ENCODE data around the gene SEMA3A.

SEMA3A gene

DNA sequence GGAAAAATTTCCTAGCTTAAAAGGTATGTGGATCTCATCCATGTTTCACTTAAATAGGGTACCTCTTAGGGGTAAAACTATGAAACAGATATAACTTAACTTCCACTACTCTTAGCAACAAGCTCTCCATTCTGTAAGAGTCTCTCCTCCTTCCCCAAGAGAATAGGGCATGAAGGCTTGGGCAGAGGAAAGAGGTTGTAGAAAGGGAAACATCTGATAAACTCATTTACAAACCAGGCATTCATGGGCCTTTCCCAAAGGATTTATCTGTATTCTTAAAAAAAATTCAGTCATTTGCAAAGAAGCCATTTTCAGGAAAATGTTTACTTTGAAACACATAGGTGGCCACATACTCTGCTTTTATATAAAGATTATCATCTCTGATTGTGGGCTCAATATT lies 82.7 kb downstream of the SEMA3A start:
- DNase-seq: no peak

GRCh38 chr7:84110400-84110799 lies 84.2 kb downstream of the SEMA3A start:
- no peak for DNase-seq

DNA sequence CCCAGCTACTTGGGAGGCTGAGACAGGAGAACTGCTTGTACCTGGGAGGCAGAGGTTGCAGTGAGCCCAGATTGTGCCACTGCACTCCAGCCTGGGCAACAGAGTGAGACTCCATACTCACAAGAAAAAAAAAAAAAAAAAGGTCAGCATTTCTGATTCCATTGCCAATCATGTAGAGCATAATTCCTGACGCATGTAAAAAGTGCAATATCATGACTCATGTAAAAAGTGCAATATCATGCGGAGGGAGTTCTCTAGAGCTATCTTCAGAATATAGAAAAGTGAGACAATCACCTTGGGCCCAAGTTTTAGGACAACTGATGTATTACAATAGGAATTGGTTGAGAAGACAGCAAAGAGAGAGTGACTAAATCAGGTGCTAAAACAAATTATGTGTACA lies 85.8 kb downstream of the SEMA3A start:
- no peak for DNase-seq

GRCh38 chr7:84108119-84108518 lies 86.5 kb downstream of the SEMA3A start:
- DNase-seq: no peak

DNA sequence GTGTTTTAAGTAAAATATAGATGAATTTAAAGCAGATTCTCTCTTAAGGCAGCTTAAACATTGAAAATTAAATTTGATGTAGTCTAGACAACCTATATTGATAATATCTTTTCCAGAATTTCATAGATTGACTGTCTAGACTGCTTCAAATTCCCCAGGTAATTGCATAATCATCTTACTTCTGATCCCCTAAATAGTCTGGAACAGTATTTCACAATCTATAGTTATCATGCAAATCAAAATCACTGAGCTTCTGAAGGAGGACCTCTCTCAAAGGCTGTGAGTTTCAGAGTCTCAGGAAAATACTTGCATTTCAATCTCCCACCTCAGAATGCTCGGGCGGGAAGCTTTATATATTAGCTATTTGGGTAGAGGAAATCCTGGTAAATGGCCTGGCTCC lies 87.3 kb downstream of the SEMA3A start:
- no peak for DNase-seq

GRCh38 chr7:84106291-84106690 lies 88.3 kb downstream of the SEMA3A start:
- no peak for DNase-seq

DNA sequence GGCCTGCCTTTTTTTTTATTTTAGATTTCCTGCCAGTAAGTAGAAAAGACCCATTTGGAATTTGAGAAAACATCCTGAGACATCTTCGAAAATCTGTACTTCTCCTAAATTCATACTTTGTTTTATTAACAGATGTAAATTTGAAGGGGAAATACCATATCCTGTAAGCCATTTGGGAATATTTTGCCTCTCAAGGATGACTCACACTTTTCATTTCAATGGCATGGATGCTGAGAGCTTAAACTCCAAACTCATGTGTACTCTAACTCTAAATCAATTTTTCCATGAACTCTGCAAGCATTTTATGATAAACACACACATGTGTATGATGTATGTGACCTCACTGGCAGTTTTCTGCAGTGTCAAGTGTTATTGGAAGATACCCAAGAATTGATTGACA lies 89.0 kb downstream of the SEMA3A start:
- DNase-seq: no peak

- no peak for DNase-seq
Measured at GRCh38 chr7:84104826-84105225, 89.8 kb downstream of the SEMA3A start.

- no peak for DNase-seq
Measured at GRCh38 chr7:84102213-84102612, 92.4 kb downstream of the SEMA3A start.

DNA sequence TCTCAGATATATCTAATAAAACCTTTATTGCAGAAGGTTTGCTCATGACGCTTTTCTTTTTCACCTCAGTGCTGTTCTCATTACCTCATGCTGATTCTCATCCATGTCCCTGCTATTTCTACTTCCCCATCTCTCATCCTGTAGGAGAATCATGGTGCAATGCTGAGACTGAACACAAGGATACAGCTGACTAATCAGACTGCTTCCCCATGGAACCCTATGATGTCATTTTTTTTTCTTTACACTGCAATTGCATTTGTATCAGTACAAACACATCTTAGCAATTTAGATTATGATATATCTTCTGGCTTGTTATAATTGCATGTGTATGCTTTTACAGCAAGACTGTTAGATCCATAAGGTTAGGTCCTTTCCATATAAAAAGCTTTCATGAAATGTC lies 93.7 kb downstream of the SEMA3A start:
- no peak for DNase-seq

DNA sequence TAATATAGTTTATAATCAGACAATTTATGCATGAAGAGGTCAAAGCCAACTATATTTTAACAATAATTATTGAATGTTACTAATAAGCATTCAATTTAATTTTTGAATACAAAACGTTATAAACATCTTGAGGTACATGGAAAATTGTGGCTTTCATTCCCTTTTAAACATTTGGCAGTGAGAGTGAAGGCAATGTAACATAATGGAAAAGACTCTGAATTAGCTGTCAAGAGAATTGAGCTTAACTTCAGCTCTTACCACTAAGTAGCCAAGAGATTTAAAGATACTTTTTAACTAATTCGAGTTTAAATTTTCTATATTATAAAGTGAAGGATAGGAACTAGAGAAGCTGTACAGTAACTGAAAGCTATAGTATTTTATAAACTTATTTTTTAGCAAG lies 98.6 kb downstream of the SEMA3A start:
- DNase-seq: no peak

DNA sequence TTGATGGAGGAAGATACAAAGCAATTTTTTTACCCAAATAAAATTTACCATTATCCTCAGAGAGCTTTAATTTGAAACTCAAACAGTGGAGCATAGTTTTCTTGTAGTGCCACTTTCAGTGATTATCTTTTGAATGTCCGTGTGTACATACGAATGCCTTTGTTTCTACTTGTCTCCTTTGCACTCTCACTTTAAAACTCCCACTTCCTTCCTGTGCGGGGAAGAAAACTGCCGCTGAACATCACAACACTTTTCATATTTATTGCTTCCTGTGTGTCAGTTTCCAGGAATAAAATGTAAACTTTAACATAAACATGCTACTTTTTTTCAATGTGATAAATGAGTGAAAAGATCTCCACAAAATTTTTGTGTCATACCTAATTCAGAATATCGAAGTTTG lies 102.4 kb downstream of the SEMA3A start:
- no peak for DNase-seq

DNA sequence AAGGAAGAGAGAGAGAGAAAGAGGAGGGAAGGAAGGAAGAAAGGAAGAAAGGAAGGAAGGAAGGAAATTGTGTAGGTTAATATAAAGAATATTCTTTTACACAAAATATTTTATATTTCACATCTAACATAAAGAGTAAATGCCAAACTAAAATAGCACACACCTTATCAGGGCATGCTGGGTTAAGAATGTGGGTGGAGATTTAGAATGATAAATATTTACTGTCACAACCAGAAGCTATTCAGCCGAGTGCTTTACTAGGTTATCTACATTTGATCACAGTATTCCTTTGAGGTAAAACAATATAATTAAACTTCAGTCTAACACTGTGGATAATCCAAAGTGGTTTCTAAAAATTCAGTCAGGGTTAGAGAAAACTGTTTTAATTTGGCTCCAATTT lies 103.3 kb downstream of the SEMA3A start:
- no peak for DNase-seq

DNA sequence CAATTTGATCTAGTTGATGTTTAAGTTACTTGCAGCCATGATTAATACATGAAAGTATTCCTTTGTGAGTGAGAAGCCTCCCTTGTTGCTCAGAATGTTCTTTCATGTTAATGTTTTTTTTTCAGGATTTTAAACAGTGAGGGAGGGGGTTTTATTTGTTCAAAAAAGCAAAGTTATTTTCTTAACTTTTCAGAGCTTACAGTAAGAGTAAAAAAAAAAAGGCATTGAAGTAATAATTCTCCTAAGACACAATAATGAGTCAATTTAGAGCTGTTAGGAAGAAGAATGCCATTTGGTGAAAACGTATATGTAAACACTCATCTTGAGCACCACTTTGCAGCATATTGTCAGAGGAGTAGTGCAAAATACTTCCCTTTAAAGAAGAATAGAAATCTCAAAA lies 105.8 kb downstream of the SEMA3A start:
- no peak for DNase-seq

GRCh38 chr7:84085998-84086397 lies 108.6 kb downstream of the SEMA3A start:
- no peak for DNase-seq

- no peak for DNase-seq
Measured at GRCh38 chr7:84085147-84085546, 109.4 kb downstream of the SEMA3A start.

- DNase-seq: no peak
Measured at GRCh38 chr7:84083846-84084245, 110.7 kb downstream of the SEMA3A start.

DNA sequence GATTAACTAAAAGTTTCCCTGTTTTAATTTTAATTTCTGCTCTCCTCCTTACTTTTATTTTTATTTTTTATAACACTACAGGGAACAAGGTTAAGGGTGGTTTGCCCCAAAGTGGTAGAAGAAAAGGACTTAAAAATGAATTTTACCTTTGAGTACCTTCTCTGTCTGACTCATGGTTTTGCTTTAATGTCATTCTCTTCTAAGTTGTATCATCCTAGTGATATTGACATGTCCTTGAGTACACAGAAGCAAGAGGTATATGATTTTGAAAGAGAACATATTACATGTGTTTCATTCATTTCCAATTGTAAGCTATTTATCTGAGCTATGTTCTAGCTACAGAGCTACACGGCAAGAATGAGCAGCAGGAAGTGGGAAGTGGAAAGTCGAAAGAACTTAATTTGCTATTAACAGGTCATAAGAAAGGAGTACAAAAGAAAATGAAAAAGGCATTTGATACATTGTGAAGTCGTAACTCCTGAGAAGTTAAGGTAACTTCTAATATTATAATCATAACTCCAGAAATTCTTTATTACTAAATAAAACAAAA lies 112.5 kb downstream of the SEMA3A start:
- no peak for DNase-seq

- DNase-seq: no peak
Measured at GRCh38 chr7:84077336-84077735, 117.3 kb downstream of the SEMA3A start.

DNA sequence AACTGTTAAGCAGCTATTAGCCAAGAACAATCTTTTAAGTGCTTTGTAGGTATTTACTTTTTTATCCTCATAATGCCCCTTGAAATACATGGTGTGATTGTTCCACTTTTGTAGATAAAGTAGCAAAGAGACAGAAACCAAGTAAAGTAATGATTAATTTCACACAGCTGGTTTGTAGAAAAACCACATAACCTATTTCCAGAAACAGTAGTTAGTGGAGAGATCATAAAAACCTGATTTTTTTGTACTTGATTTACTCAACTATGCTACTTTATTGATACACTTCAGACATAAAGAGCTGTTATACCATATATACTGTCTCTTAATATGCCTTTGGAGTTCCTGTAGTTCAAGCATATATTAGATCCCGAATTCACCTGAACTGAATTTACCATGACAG lies 118.4 kb downstream of the SEMA3A start:
- no peak for DNase-seq

- DNase-seq: no peak
Measured at GRCh38 chr7:84073186-84073875, 121.3 kb downstream of the SEMA3A start.

GRCh38 chr7:84070770-84071169 lies 123.8 kb downstream of the SEMA3A start:
- DNase-seq: no peak

DNA sequence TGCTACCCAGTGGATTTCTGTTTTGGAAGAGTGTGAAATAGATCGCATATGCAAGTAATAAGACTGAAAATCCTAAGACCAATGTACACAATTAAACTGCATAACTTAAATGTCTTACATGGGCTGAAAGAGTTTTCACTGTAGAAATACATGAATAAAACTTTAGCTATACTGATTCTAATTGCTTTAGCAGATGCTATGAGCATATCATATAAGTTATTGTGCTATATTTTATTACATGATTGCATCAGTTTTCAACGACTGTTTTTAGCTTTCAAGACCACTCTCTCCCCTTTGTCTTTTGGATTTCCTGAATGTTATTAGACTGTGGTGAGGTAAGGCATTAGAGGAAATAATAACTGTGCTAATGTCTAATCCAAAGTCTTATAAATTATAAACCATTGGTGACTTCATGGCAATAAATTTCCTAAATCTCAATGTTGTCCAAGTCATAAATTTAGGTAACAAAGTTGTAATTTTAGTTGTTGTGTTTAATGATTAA lies 124.5 kb downstream of the SEMA3A start:
- DNase-seq: no peak

DNA sequence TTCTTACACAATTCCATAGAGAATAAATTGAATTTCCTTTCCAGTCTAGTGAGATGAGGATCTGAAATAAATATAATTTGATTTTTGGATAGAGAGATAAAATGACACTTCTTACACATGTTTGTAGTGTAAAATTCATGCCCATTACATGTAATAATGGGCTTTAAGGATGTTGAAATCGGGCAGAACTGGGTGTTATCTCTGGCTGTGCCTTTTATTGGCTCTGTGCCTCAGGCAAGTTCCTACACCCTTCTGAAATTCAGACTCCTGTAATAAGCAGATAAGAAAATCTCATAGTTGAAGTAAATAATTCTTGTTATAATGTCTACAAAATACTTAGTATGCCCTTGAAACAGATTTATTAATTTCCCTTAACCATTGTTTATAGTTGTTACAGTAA lies 125.6 kb downstream of the SEMA3A start:
- DNase-seq: no peak
